Astrocyte (in vitro differentiated cells and primary cell): Measurements from ENCODE around the gene BTRC. TPM values are rescaled to one million over a fixed set of nuclear protein-coding genes. Genes with fewer than 3 reads are reported as not detected.

Source experiments
- DNase-seq: peaks from one replicate; pipeline ENCODE4 v3.0.0-alpha.2; 2010; ENCODE audit warnings: low read depth
- FAIRE-seq: peaks from 2 replicates; lab custom pipeline; 2011; peaks lifted over from hg19 to GRCh38; lab: Jason Lieb, UNC
- H2AFZ ChIP-seq: 2 replicates; pipeline ENCODE4 v1.6.0; 2012; ENCODE audit warnings: low read depth, low read length, inconsistent platforms
- H3K27ac ChIP-seq: 2 replicates; pipeline ENCODE4 v1.5.1; 2011; ENCODE audit warnings: low read depth, low read length, inconsistent platforms
- H3K27me3 ChIP-seq: 2 replicates; pipeline ENCODE4 v1.6.0; 2011; ENCODE audit warnings: low read length, inconsistent platforms; ENCODE audit not compliant: insufficient read depth
- H3K36me3 ChIP-seq: 2 replicates; pipeline ENCODE4 v1.5.1; 2011; ENCODE audit warnings: low read length, inconsistent platforms; ENCODE audit not compliant: insufficient read depth
- H3K4me1 ChIP-seq: 2 replicates; pipeline ENCODE4 v1.5.1; 2011; ENCODE audit warnings: low read length, inconsistent platforms; ENCODE audit not compliant: insufficient read depth
- H3K4me2 ChIP-seq: 2 replicates; pipeline ENCODE4 v1.6.0; 2012; ENCODE audit warnings: low read length, inconsistent platforms
- H3K4me3 ChIP-seq: 2 replicates; pipeline ENCODE4 v1.5.1; 2011; ENCODE audit warnings: low read depth, mild to moderate bottlenecking, low read length, inconsistent platforms; ENCODE audit not compliant: insufficient read depth
- H3K79me2 ChIP-seq: 2 replicates; pipeline ENCODE4 v1.6.0; 2012; ENCODE audit warnings: mild to moderate bottlenecking, low read length, inconsistent platforms; ENCODE audit not compliant: insufficient read depth
- H3K9ac ChIP-seq: 2 replicates; pipeline ENCODE4 v1.6.0; 2012; ENCODE audit warnings: mild to moderate bottlenecking, low read length, inconsistent platforms
- H3K9me3 ChIP-seq: 2 replicates; pipeline ENCODE4 v1.5.1; 2012; ENCODE audit warnings: low read depth, mild to moderate bottlenecking, low read length, inconsistent platforms; ENCODE audit not compliant: insufficient read depth
- H4K20me1 ChIP-seq: 2 replicates; pipeline ENCODE4 v1.6.0; 2012; ENCODE audit warnings: low read length, inconsistent platforms; ENCODE audit not compliant: insufficient read depth
- H3K27ac Mint-ChIP-seq: one replicate; pipeline ENCODE4 v1.8.0; 2021; ENCODE audit warnings: mild to moderate bottlenecking, mixed read lengths; ENCODE audit not compliant: unreplicated experiment
- H3K27me3 Mint-ChIP-seq: one replicate; pipeline ENCODE4 v1.8.0; 2021; ENCODE audit warnings: low read depth, mixed read lengths; ENCODE audit not compliant: unreplicated experiment
- H3K36me3 Mint-ChIP-seq: one replicate; pipeline ENCODE4 v1.8.0; 2021; ENCODE audit warnings: low read depth, mixed read lengths; ENCODE audit not compliant: unreplicated experiment
- H3K4me1 Mint-ChIP-seq: one replicate; pipeline ENCODE4 v1.8.0; 2021; ENCODE audit warnings: low read depth, mixed read lengths; ENCODE audit not compliant: unreplicated experiment
- H3K4me3 Mint-ChIP-seq: one replicate; pipeline ENCODE4 v1.8.0; 2021; ENCODE audit warnings: mild to moderate bottlenecking, moderate library complexity, mixed read lengths; ENCODE audit not compliant: unreplicated experiment
- H3K9me3 Mint-ChIP-seq: one replicate; pipeline ENCODE4 v1.8.0; 2021; ENCODE audit warnings: mild to moderate bottlenecking, mixed read lengths; ENCODE audit not compliant: unreplicated experiment
- EZH2 ChIP-seq: IDR thresholded peaks from 2 replicates; pipeline ENCODE4 v1.6.1; 2012; ENCODE audit warnings: mild to moderate bottlenecking, low read length, inconsistent platforms; ENCODE audit not compliant: insufficient read depth
- total RNA-seq: library from RNA; stranded (reverse); gene quantifications from 2 replicates; pipeline ENCODE4 v1.2.1, GENCODE V29; 2021
- TF ChIP-seq, protein P1 (sequence below): IDR thresholded peaks from 2 replicates; pipeline ENCODE4 v1.5.1; 2011; ENCODE audit warnings: low read depth, mild to moderate bottlenecking, inconsistent platforms, low read length, moderate library complexity; ENCODE audit not compliant: insufficient read depth

Gene BTRC
- total RNA-seq, 1 donor from 2014 or later = 33.3 TPM

GRCh38 chr10:101570428-101571270 is 216.7 kb downstream of the BTRC start:
- Mint-ChIP-seq H3K36me3 (no peaks in the 10 kb centered on the region), H3K27ac (no peak overlapping the region), H3K4me1 (no peaks in the 10 kb centered on the region), H3K27me3 (peaks cover 53% of the 10 kb centered on the region), H3K4me3 (peak overlapping the region; percentile 60), H3K9me3 (peaks cover 8% of the 10 kb centered on the region)
- Histone ChIP-seq H3K4me3 (peak overlapping the region; percentile 66), H4K20me1 (no peaks in the 10 kb centered on the region), H3K27me3 (peaks cover 16% of the 10 kb centered on the region), H3K27ac (no peak overlapping the region), H3K4me2 (peak overlapping the region; percentile 99), H3K79me2 (no peaks in the 10 kb centered on the region), H2AFZ (peak overlapping the region; percentile 91), H3K36me3 (no peaks in the 10 kb centered on the region), H3K9ac (peak overlapping the region; percentile 76), H3K4me1 (peaks cover 15% of the 10 kb centered on the region), H3K9me3 (peaks cover 8% of the 10 kb centered on the region)
- FAIRE-seq (no peak), DNase-seq (no peak)
- TF ChIP-seq EZH2 = no peak
- TF ChIP-seq, protein P1, sequence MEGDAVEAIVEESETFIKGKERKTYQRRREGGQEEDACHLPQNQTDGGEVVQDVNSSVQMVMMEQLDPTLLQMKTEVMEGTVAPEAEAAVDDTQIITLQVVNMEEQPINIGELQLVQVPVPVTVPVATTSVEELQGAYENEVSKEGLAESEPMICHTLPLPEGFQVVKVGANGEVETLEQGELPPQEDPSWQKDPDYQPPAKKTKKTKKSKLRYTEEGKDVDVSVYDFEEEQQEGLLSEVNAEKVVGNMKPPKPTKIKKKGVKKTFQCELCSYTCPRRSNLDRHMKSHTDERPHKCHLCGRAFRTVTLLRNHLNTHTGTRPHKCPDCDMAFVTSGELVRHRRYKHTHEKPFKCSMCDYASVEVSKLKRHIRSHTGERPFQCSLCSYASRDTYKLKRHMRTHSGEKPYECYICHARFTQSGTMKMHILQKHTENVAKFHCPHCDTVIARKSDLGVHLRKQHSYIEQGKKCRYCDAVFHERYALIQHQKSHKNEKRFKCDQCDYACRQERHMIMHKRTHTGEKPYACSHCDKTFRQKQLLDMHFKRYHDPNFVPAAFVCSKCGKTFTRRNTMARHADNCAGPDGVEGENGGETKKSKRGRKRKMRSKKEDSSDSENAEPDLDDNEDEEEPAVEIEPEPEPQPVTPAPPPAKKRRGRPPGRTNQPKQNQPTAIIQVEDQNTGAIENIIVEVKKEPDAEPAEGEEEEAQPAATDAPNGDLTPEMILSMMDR = no peak

- DNase-seq (no peak), FAIRE-seq (no peak)
- Histone ChIP-seq H3K9me3 (peaks cover 8% of the 10 kb centered on the region), H3K4me3 (no peak overlapping the region), H3K79me2 (no peaks in the 10 kb centered on the region), H3K4me2 (no peak overlapping the region), H3K4me1 (peaks cover 15% of the 10 kb centered on the region), H3K9ac (no peak overlapping the region), H3K36me3 (no peaks in the 10 kb centered on the region), H2AFZ (no peak overlapping the region), H3K27me3 (peaks cover 11% of the 10 kb centered on the region), H3K27ac (no peak overlapping the region), H4K20me1 (no peaks in the 10 kb centered on the region)
- H3K4me3 Mint-ChIP-seq = peak overlapping the region; percentile 60
- no peak overlapping the region for H3K27ac Mint-ChIP-seq
- no peaks in the 10 kb centered on the region for H3K36me3 Mint-ChIP-seq
- TF ChIP-seq, protein P1 = no peak
- no peak for TF ChIP-seq EZH2
- H3K4me1 Mint-ChIP-seq = no peaks in the 10 kb centered on the region
- peaks cover 8% of the 10 kb centered on the region for H3K9me3 Mint-ChIP-seq
- H3K27me3 Mint-ChIP-seq = peaks cover 47% of the 10 kb centered on the region
Measured at GRCh38 chr10:101571271-101571925, 217.4 kb downstream of the BTRC start.
